IMR-90 (cell line): Measurements from ENCODE around the gene PAK4. TPM values are rescaled to one million over a fixed set of nuclear protein-coding genes. Genes with fewer than 3 reads are reported as not detected.

Source experiments
- ATAC-seq: fragments of 200-7000 bp; cut with Tn5 transposase; 2 replicates; pipeline ENCODE4 v1.9.1; 2020; ENCODE audit warnings: low read depth, mild to moderate bottlenecking, moderate library complexity
- BruUV-seq: library from RNA; stranded (reverse); fragments of 400-500 nt; replicated peaks from 2 replicates; lab custom pipeline; 2021; lab: Mats Ljungman, UMichigan
- CTCF ChIA-PET: fragments of 300-600 bp; formaldehyde crosslinking; extraction: SDS; loops from one replicate; lab custom pipeline; 2021; ENCODE audit warnings: antibody characterized with exemption; lab: Yijun Ruan, JAX
- POLR2A ChIA-PET: fragments of 300-600 bp; sonication (Branson Sonifier 250); formaldehyde crosslinking; loops from one replicate; lab custom pipeline; 2022; ENCODE audit warnings: antibody characterized with exemption; ENCODE audit not compliant: unreplicated experiment; lab: Charles Lee
- DNase-seq: peaks from one replicate; pipeline ENCODE4 v3.0.0; 2013
- H2AFZ ChIP-seq: replicated peaks from 2 replicates; pipeline ENCODE3; 2013; ENCODE audit warnings: low read length, mild to moderate bottlenecking; ENCODE audit not compliant: poor library complexity
- H2AK5ac ChIP-seq: 2 replicates; pipeline ENCODE4 v1.6.1; 2013; ENCODE audit warnings: low read depth, low read length, inconsistent platforms
- H2AK9ac ChIP-seq: replicated peaks from 2 replicates; pipeline ENCODE3; 2013; ENCODE audit warnings: mild to moderate bottlenecking, low read depth, low read length, moderate library complexity; ENCODE audit not compliant: poor library complexity
- H2BK120ac ChIP-seq: 2 replicates; pipeline ENCODE4 v1.6.1; 2013; ENCODE audit warnings: low read depth, low read length, inconsistent platforms
- H2BK15ac ChIP-seq: 3 replicates; pipeline ENCODE4 v1.6.1; 2013; ENCODE audit warnings: low read depth, low read length, inconsistent platforms
- H2BK20ac ChIP-seq: 2 replicates; pipeline ENCODE4 v1.6.1; 2013; ENCODE audit warnings: low read depth, mild to moderate bottlenecking, inconsistent platforms, low read length, moderate library complexity
- H2BK5ac ChIP-seq: 2 replicates; pipeline ENCODE4 v1.6.1; 2013; ENCODE audit warnings: mild to moderate bottlenecking, low read depth, low read length, inconsistent platforms; ENCODE audit not compliant: poor library complexity, severe bottlenecking
- H3K14ac ChIP-seq: replicated peaks from 2 replicates; pipeline ENCODE4 v1.6.1; 2013; ENCODE audit warnings: low read depth, low read length, inconsistent platforms
- H3K18ac ChIP-seq: 2 replicates; pipeline ENCODE4 v1.6.1; 2013; ENCODE audit warnings: low read depth, low read length, control low read depth
- H3K23ac ChIP-seq: 2 replicates; pipeline ENCODE4 v1.6.1; 2013; ENCODE audit warnings: low read depth, low read length, inconsistent platforms
- H3K27ac ChIP-seq: 2 replicates; pipeline ENCODE4 v1.5.1; 2013; ENCODE audit warnings: mild to moderate bottlenecking, control low read depth, low read length; ENCODE audit not compliant: insufficient read depth
- H3K27me3 ChIP-seq: 2 replicates; pipeline ENCODE4 v1.6.1; 2013; ENCODE audit warnings: low read length; ENCODE audit not compliant: control insufficient read depth, insufficient read depth
- H3K36me3 ChIP-seq: 2 replicates; pipeline ENCODE4 v1.6.1; 2013; ENCODE audit warnings: low read length, mixed read lengths; ENCODE audit not compliant: control insufficient read depth, insufficient read depth
- H3K4ac ChIP-seq: 2 replicates; pipeline ENCODE4 v1.6.1; 2013; ENCODE audit warnings: low read depth, low read length, inconsistent platforms
- H3K4me1 ChIP-seq: 2 replicates; pipeline ENCODE4 v1.6.1; 2013; ENCODE audit warnings: low read length, mixed read lengths; ENCODE audit not compliant: control insufficient read depth, insufficient read depth
- H3K4me2 ChIP-seq: 2 replicates; pipeline ENCODE4 v1.6.1; 2013; ENCODE audit warnings: low read depth, mild to moderate bottlenecking, control low read depth, low read length, moderate library complexity
- H3K4me3 ChIP-seq: 2 replicates; pipeline ENCODE4 v1.5.1; 2013; ENCODE audit warnings: low read depth, mild to moderate bottlenecking, control low read depth, low read length, moderate library complexity; ENCODE audit not compliant: insufficient read depth
- H3K56ac ChIP-seq: 2 replicates; pipeline ENCODE4 v1.6.1; 2013; ENCODE audit warnings: low read length, inconsistent platforms; ENCODE audit not compliant: insufficient read depth; ENCODE audit errors: extremely low read depth
- H3K79me1 ChIP-seq, 2 experiments: 2 replicates each; pipeline ENCODE4 v1.6.1; 2013; ENCODE audit warnings: low read length in 2 of 2, inconsistent platforms in 1 of 2, low read depth in 1 of 2
- H3K9ac ChIP-seq: 2 replicates; pipeline ENCODE4 v1.6.1; 2013; ENCODE audit warnings: low read depth, low read length, control low read depth
- H3K9me1 ChIP-seq: 2 replicates; pipeline ENCODE4 v1.6.1; 2013; ENCODE audit warnings: low read length, inconsistent platforms; ENCODE audit not compliant: insufficient read depth
- H3K9me3 ChIP-seq: 2 replicates; pipeline ENCODE4 v1.6.1; 2013; ENCODE audit warnings: low read length; ENCODE audit not compliant: control insufficient read depth, insufficient read depth
- H4K20me1 ChIP-seq: 2 replicates; pipeline ENCODE4 v1.6.1; 2013; ENCODE audit warnings: low read length, inconsistent platforms; ENCODE audit not compliant: insufficient read depth
- H4K5ac ChIP-seq: 2 replicates; pipeline ENCODE4 v1.6.1; 2013; ENCODE audit warnings: mild to moderate bottlenecking, low read depth, low read length, control low read depth
- H4K8ac ChIP-seq, 2 experiments: 2 replicates each; pipeline ENCODE4 v1.6.1; 2013; ENCODE audit warnings: low read depth in 2 of 2, low read length in 2 of 2, control low read depth in 1 of 2, inconsistent platforms in 1 of 2
- H4K91ac ChIP-seq: 2 replicates; pipeline ENCODE4 v1.6.1; 2013; ENCODE audit warnings: low read depth, low read length, inconsistent platforms; ENCODE audit not compliant: insufficient read depth
- BHLHE40 ChIP-seq: fragments of 150-350 bp; IDR thresholded peaks from 2 replicates; pipeline ENCODE4 v1.6.1; 2016; ENCODE audit warnings: mild to moderate bottlenecking, low read depth, low read length
- CEBPB ChIP-seq: IDR thresholded peaks from 2 replicates; pipeline ENCODE4 v1.6.1; 2012; ENCODE audit warnings: low read depth, low read length, improper control_type of control experiment
- CHD1 ChIP-seq: IDR thresholded peaks from 2 replicates; pipeline ENCODE4 v1.6.1; 2012; ENCODE audit warnings: low read depth, low read length, improper control_type of control experiment
- CTCF ChIP-seq: conservative IDR thresholded peaks from 2 replicates; pipeline ENCODE4 v1.5.1; 2012; ENCODE audit warnings: mild to moderate bottlenecking, low read depth, low read length, improper control_type of control experiment
- FOS ChIP-seq: fragments of 150-350 bp; IDR thresholded peaks from 2 replicates; pipeline ENCODE4 v1.6.1; 2016; ENCODE audit warnings: low read depth, low read length
- MAFK ChIP-seq: IDR thresholded peaks from 2 replicates; pipeline ENCODE4 v1.6.1; 2012; ENCODE audit warnings: low read depth, low read length, improper control_type of control experiment
- MAZ ChIP-seq: IDR thresholded peaks from 2 replicates; pipeline ENCODE4 v1.6.1; 2012; ENCODE audit warnings: low read depth, mild to moderate bottlenecking, low read length, improper control_type of control experiment, moderate library complexity, borderline replicate concordance
- MXI1 ChIP-seq: IDR thresholded peaks from 2 replicates; pipeline ENCODE4 v1.6.1; 2012; ENCODE audit warnings: low read depth, mild to moderate bottlenecking, low read length, moderate library complexity, borderline replicate concordance
- NFE2L2 ChIP-seq: fragments of 150-350 bp; IDR thresholded peaks from 2 replicates; pipeline ENCODE4 v1.6.1; 2016; ENCODE audit warnings: low read depth, mild to moderate bottlenecking, low read length
- POLR2A ChIP-seq: IDR thresholded peaks from 2 replicates; pipeline ENCODE4 v1.6.1; 2012; ENCODE audit warnings: mild to moderate bottlenecking, low read depth, low read length
- RAD21 ChIP-seq: IDR thresholded peaks from 2 replicates; pipeline ENCODE4 v1.6.1; 2012; ENCODE audit warnings: low read length, improper control_type of control experiment
- RCOR1 ChIP-seq: IDR thresholded peaks from 2 replicates; pipeline ENCODE4 v1.6.1; 2012; ENCODE audit warnings: mild to moderate bottlenecking, low read length, improper control_type of control experiment; ENCODE audit not compliant: insufficient replicate concordance
- WGBS, 2 experiments: methylation state at CpG; one replicate each; pipeline versions ENCODE4 v1.1.5 to v1.1.7; 2013; ENCODE audit warnings: missing lambda C conversion rate in 2 of 2; ENCODE audit not compliant: insufficient read length in 1 of 2; ENCODE audit errors: extremely low coverage in 2 of 2; 5-methylcytosine and 5-hydroxymethylcytosine counted together
- dilution Hi-C: fragments of 300-500 bp; cut with HindIII; formaldehyde crosslinking; loops from one replicate; pipeline ENCODE4 v1.14.3; 2018; ENCODE audit warnings: low sequenced_read_pairs; ENCODE audit not compliant: unreplicated experiment
- in situ Hi-C: fragments of 300-500 bp; cut with MboI; formaldehyde crosslinking; loops from 3 replicates; pipeline ENCODE4 v1.14.3; 2019; ENCODE audit warnings: low sequenced_read_pairs, inconsistent platforms, mixed read lengths
- intact Hi-C: fragments of 100-400 bp; cut with micrococcal nuclease; formaldehyde crosslinking; loops from 2 replicates; pipeline ENCODE4 v1.10.0; 2022
- polyA plus RNA-seq, 3 experiments: library from polyadenylated mRNA; depleted of rRNA; stranded (reverse); fragments of >200 nt; gene quantifications; 2 replicates each; pipeline ENCODE4 v1.2.3, GENCODE V29; 2012; ENCODE audit warnings: low replicate concordance in 1 of 3
- total RNA-seq: library from RNA; depleted of rRNA; stranded (reverse); fragments of >200 nt; gene quantifications from 2 replicates; pipeline ENCODE4 v1.2.3, GENCODE V29; 2012
- TF ChIP-seq, protein P1 (sequence below): fragments of 150-350 bp; IDR thresholded peaks from 2 replicates; pipeline ENCODE4 v1.6.1; 2017; ENCODE audit warnings: mild to moderate bottlenecking, antibody characterized with exemption, low read length, low read depth
- TF ChIP-seq, protein P2 (sequence below): fragments of 150-350 bp; IDR thresholded peaks from 2 replicates; pipeline ENCODE4 v1.6.1; 2016; ENCODE audit warnings: low read depth, mild to moderate bottlenecking, low read length, moderate library complexity, borderline replicate concordance

The PAK4 gene
- total and polyA plus RNA-seq, 2 of the 4 experiments (the other 2 are of a cell fraction), result 2.0 to 27.2 TPM

- POLR2A ChIA-PET, result no interaction called here
- H4K20me1 ChIP-seq, result no peaks in the 10 kb centered on the region
- H3K79me1 ChIP-seq, result no peaks in the 10 kb centered on the region
- peaks cover 51% of the 10 kb centered on the region for H3K27me3 ChIP-seq
- BruUV-seq, result no TSS peak
- intact Hi-C loops (no loop called here), in situ Hi-C loops (no loop called here), dilution Hi-C loops (no loop called here)
- DNase-seq, result no peak
- H3K23ac ChIP-seq, result 0 out of 2 replicates have a peak within 1 kb of the TSS, but pooled peaks have one; percentile 24
- no peak within 1 kb of the TSS for H3K4ac ChIP-seq
- no peak within 1 kb of the TSS for H3K56ac ChIP-seq
- TF ChIP-seq CTCF, result no peak
- TF ChIP-seq, protein P1, sequence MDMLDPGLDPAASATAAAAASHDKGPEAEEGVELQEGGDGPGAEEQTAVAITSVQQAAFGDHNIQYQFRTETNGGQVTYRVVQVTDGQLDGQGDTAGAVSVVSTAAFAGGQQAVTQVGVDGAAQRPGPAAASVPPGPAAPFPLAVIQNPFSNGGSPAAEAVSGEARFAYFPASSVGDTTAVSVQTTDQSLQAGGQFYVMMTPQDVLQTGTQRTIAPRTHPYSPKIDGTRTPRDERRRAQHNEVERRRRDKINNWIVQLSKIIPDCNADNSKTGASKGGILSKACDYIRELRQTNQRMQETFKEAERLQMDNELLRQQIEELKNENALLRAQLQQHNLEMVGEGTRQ, result no peak
- no peak for TF ChIP-seq RAD21
- TF ChIP-seq RCOR1, result no peak
- TF ChIP-seq, protein P2, sequence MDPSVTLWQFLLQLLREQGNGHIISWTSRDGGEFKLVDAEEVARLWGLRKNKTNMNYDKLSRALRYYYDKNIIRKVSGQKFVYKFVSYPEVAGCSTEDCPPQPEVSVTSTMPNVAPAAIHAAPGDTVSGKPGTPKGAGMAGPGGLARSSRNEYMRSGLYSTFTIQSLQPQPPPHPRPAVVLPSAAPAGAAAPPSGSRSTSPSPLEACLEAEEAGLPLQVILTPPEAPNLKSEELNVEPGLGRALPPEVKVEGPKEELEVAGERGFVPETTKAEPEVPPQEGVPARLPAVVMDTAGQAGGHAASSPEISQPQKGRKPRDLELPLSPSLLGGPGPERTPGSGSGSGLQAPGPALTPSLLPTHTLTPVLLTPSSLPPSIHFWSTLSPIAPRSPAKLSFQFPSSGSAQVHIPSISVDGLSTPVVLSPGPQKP, result no peak
- no peak for TF ChIP-seq FOS
- TF ChIP-seq MAZ, result no peak
- TF ChIP-seq POLR2A, result no peak
- TF ChIP-seq BHLHE40, result no peak
- TF ChIP-seq CEBPB, result no peak
- TF ChIP-seq NFE2L2, result no peak
- TF ChIP-seq MAFK, result no peak
- no peak for TF ChIP-seq CHD1
- TF ChIP-seq MXI1, result no peak
- H4K5ac ChIP-seq, result no peak within 1 kb of the TSS
- H4K8ac ChIP-seq, result no peak within 1 kb of the TSS
- no peak within 1 kb of the TSS for H3K9ac ChIP-seq
- no peak within 1 kb of the TSS for H2AK5ac ChIP-seq
- no peak within 1 kb of the TSS for H3K14ac ChIP-seq
- H2BK120ac ChIP-seq, result no peak within 1 kb of the TSS
- peaks cover 3% of the 10 kb centered on the region; the same call in 1 of the 2 replicates for H3K4me1 ChIP-seq
- no peak within 1 kb of the TSS for H2AK9ac ChIP-seq
- no peaks in the 10 kb centered on the region for H3K36me3 ChIP-seq
- H3K27ac ChIP-seq, result no peak within 1 kb of the TSS
- no peak within 1 kb of the TSS; the same call in 2 of the 3 replicates for H2BK15ac ChIP-seq
- WGBS, 2 experiments, result 5% methylated on average over 3 of the region's 54 CpGs; no CpG with 5 or more reads in 1 of the 2 experiments
- ATAC-seq, result peak; percentile 42; the same call in 1 of the 2 replicates
- peak within 1 kb of the TSS; percentile 37; the same call in 1 of the 2 replicates for H3K4me2 ChIP-seq
- no peaks in the 10 kb centered on the region for H3K9me3 ChIP-seq
- peak within 1 kb of the TSS; percentile 27; the same call in 1 of the 2 replicates for H3K4me3 ChIP-seq
- no peak within 1 kb of the TSS for H4K91ac ChIP-seq
- H2BK5ac ChIP-seq, result no peak within 1 kb of the TSS
- H3K9me1 ChIP-seq, result no peaks in the 10 kb centered on the region
- H3K18ac ChIP-seq, result no peak within 1 kb of the TSS
- peak within 1 kb of the TSS; percentile 87 for H2AFZ ChIP-seq
- CTCF ChIA-PET, result no interaction called here
- H2BK20ac ChIP-seq, result no peak within 1 kb of the TSS
Observed at GRCh38 chr19:39083983-39084731, 41.4 kb upstream of the PAK4 start, which contains the start of gene ACP7. Gene ACP7 (plus strand): TSS chr19:39084368. CDS start chr19:39085270, 902 bp downstream.
